Measurements from ENCODE around the gene AP1S1.

DNA sequence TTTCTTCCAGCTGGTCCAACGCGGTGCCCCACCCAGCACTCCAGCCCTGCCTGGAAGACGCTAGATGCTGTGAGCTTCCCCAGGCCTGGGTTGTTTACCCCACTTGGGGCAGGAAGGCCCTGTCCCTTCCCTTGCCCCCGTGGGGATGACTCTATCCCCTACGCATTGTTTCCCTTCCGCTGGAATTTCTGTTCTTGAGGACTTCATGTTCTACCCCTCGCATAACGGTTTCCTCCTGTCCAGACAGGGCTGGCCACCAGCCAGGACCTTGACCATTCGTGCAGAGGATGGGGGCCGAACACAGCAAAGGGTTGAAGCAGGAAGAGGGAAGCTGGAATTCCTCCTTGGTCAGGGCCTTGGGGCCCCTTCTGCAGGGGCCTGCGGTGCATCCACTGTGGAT is 42.0 kb upstream of the AP1S1 start:
- TF ChIP-seq POLR2A (IDR thresholded peaks at IDR 0.05; ENCODE audit: low read length): no peak
- TF ChIP-seq GATA1 (IDR thresholded peaks at IDR 0.05; ENCODE audit: low read depth, low read length): no peak
